GM19438 (cell line): ENCODE results near the gene FLNB.
A peak's percentile ranks its signal among the peaks of the same experiment; 100 is the strongest.

Experiments
- ATAC-seq: cut with Tn5 transposase; IDR thresholded peaks from one replicate; pipeline ENCODE4 v1.9.1; 2021; ENCODE audit warnings: low read depth; ENCODE audit not compliant: unreplicated experiment

FLNB gene

GRCh38 chr3:58073301-58074108 is 65.3 kb downstream of the FLNB start:
- ATAC-seq = peak; percentile 20

GRCh38 chr3:58074116-58074715 is 66.0 kb downstream of the FLNB start:
- ATAC-seq = peak; percentile 53

GRCh38 chr3:58074997-58075396 is 66.8 kb downstream of the FLNB start:
- ATAC-seq = no peak

- ATAC-seq = no peak
Measured at GRCh38 chr3:58077596-58078285, 69.5 kb downstream of the FLNB start.

GRCh38 chr3:58078610-58079009 is 70.4 kb downstream of the FLNB start:
- ATAC-seq = no peak

- no peak for ATAC-seq
Measured at GRCh38 chr3:58079773-58080172, 71.6 kb downstream of the FLNB start.

- ATAC-seq = no peak
Measured at GRCh38 chr3:58082047-58082446, 73.8 kb downstream of the FLNB start.

GRCh38 chr3:58084166-58084565 is 75.9 kb downstream of the FLNB start:
- no peak for ATAC-seq

GRCh38 chr3:58084788-58085543 is 76.7 kb downstream of the FLNB start:
- peak; percentile 84 for ATAC-seq

- peak; percentile 13 for ATAC-seq
Measured at GRCh38 chr3:58085616-58086015, 77.4 kb downstream of the FLNB start.

GRCh38 chr3:58088501-58088900 is 80.3 kb downstream of the FLNB start:
- ATAC-seq = no peak

GRCh38 chr3:58090351-58090750 is 82.1 kb downstream of the FLNB start:
- no peak for ATAC-seq

GRCh38 chr3:58092521-58092920 is 84.3 kb downstream of the FLNB start:
- ATAC-seq = no peak

- no peak for ATAC-seq
Measured at GRCh38 chr3:58093574-58094195, 85.5 kb downstream of the FLNB start.

GRCh38 chr3:58094657-58095056 is 86.4 kb downstream of the FLNB start:
- ATAC-seq = no peak

- ATAC-seq = no peak
Measured at GRCh38 chr3:58095603-58096138, 87.4 kb downstream of the FLNB start.

- ATAC-seq = no peak
Measured at GRCh38 chr3:58098531-58098930, 90.3 kb downstream of the FLNB start.

GRCh38 chr3:58099865-58100264 is 91.6 kb downstream of the FLNB start:
- ATAC-seq = no peak

- no peak for ATAC-seq
Measured at GRCh38 chr3:58101499-58102389, 93.5 kb downstream of the FLNB start.
